ENCODE results near the gene URM1.
A peak's percentile ranks its signal among the peaks of the same experiment; 100 is the strongest.

URM1 gene

DNA sequence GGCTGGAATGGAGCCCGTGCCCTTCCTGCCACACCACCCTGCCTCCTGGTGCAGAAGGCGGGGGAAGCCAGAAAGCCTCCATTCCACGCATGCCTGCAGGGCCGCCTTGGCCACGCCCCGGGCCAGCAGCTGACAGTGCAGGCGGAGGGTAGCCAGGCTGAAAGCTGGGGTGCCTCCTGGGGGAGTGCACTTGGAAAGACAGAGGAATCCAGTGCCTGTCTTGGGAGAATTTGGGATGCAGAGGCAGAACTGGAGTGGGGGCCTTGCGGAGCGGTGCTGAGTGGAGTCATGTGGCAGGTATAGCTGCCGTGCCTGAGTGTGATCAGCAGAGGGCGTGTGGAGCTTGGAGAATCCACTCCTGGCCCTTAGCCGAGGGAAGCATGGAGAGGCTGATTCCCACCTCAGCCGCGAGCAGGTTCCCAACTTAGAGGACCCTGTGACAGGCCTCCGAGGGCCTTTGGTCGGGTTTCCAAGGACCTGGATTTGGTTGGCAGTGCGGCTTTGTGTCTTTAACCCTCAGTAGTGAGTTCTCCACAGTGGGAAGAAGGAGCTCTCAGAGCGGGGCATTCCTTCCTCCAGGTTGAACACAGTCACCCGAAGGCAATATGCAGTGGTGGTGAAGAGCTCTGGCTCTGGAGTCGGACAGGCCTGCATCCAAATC lies 9.1 kb upstream of the URM1 start:
- peak; percentile 82 for DNase-seq (ENCODE audit: low read depth)
- peak overlapping the region; percentile 52 for H3K4me3 ChIP-seq (ENCODE audit: low read length)
- TF ChIP-seq, protein P1, sequence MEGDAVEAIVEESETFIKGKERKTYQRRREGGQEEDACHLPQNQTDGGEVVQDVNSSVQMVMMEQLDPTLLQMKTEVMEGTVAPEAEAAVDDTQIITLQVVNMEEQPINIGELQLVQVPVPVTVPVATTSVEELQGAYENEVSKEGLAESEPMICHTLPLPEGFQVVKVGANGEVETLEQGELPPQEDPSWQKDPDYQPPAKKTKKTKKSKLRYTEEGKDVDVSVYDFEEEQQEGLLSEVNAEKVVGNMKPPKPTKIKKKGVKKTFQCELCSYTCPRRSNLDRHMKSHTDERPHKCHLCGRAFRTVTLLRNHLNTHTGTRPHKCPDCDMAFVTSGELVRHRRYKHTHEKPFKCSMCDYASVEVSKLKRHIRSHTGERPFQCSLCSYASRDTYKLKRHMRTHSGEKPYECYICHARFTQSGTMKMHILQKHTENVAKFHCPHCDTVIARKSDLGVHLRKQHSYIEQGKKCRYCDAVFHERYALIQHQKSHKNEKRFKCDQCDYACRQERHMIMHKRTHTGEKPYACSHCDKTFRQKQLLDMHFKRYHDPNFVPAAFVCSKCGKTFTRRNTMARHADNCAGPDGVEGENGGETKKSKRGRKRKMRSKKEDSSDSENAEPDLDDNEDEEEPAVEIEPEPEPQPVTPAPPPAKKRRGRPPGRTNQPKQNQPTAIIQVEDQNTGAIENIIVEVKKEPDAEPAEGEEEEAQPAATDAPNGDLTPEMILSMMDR (IDR thresholded peaks at IDR 0.05; ENCODE audit: insufficient read depth, low read depth, low read length, missing control alignments), result peak; percentile 84

DNA sequence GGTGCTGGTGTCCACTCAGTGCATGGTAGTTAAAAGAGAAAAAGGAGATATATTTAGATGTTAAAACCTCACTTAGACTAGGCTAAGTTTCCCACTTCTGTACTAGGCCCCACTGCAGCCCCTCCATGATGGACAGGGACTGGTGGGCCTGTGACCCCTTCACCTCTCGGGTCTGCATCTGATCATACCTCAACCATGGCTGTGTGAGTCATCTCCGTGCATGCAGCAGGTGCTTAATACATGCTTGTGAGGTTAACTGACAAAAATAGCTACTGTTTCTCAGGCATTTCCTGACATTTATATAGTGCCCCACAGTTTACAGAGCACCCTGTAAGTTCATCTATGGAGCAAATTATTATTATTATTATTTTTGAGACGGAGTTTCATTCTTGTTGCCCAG lies 8.4 kb upstream of the URM1 start:
- TF ChIP-seq, protein P1 (IDR thresholded peaks at IDR 0.05; ENCODE audit: insufficient read depth, low read depth, low read length, missing control alignments), result no peak
- DNase-seq (ENCODE audit: low read depth), result no peak
- H3K4me3 ChIP-seq (ENCODE audit: low read length), result no peak overlapping the region

DNA sequence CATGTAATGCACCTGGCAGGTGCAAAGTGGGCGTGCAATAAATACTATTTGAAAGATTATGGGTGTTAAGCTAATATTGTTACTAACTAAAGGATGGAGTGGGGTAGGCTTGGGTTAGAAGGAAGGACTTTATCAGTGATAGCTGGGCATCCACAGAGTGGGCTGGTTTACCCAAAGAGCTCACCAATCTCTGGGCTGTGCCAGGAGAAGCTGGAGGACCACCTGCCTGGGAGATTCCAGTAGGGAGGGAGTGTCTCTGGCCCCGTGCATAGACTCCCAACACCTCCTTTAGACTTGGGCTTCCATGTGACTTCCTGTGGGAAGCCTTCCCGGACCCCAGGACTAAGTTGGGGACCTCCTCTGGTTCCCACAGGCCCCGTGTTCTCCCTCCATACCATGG lies 5.6 kb upstream of the URM1 start:
- TF ChIP-seq, protein P1 (IDR thresholded peaks at IDR 0.05; ENCODE audit: insufficient read depth, low read depth, low read length, missing control alignments), result no peak
- no peak for DNase-seq (ENCODE audit: low read depth)
- H3K4me3 ChIP-seq (ENCODE audit: low read length), result no peak overlapping the region

DNA sequence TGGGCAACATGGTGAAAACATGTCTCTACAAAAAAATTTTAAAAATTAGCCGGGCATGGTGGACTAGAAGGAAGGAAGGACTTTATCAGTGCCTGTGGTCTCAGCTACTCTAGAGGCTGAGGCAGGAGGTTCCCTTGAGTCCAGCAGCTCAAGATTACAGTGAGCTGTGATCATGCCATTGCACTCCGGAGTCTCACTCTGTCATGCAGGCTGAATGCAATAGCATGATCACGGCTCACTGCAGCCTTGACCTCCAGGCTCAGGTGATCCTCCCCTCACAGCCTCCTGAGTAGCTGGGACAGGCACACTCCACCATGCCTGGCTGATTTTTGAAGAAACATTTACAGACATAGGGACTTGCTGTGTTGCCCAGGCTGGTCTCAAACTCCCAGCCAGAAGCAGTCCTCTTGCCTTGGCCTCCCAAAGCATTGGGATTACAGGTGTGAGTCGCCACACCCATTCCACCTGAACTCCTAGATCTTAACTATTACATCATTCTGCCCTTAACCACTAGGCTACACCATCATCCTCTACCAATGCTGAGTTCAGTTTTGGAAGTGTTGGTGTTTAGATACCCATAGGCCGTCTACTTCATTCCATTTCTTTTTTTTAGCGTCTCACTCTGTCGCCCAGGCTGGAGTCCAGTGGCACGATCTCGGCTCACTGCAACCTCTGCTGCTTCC lies 2.0 kb upstream of the URM1 start:
- TF ChIP-seq, protein P1 (IDR thresholded peaks at IDR 0.05; ENCODE audit: insufficient read depth, low read depth, low read length, missing control alignments), result no peak
- H3K4me3 ChIP-seq (ENCODE audit: low read length), result no peak overlapping the region
- DNase-seq (ENCODE audit: low read depth), result no peak

DNA sequence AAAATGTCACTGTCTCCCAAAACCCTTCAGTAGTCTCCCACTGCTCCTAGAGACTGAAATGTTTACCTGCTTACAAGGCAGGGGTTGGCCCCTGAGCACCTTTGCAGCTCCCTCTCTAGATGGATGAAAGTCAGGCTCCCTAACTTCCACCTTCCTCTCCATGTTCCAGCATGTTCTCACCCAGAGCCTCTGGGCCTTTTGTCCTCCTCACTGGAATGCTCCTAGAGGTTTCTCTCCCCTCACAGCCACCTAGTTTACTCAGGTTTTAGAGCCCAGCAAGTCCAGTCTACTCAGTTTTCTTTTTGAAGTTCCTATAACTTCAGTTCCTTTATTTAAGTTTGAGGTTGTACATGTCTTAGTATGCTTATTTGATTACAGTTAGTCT lies 815 bp upstream of the URM1 start:
- peak; percentile 65 for DNase-seq (ENCODE audit: low read depth)
- TF ChIP-seq, protein P1 (IDR thresholded peaks at IDR 0.05; ENCODE audit: insufficient read depth, low read depth, low read length, missing control alignments), result no peak
- peak overlapping the region; percentile 60 for H3K4me3 ChIP-seq (ENCODE audit: low read length)

DNA sequence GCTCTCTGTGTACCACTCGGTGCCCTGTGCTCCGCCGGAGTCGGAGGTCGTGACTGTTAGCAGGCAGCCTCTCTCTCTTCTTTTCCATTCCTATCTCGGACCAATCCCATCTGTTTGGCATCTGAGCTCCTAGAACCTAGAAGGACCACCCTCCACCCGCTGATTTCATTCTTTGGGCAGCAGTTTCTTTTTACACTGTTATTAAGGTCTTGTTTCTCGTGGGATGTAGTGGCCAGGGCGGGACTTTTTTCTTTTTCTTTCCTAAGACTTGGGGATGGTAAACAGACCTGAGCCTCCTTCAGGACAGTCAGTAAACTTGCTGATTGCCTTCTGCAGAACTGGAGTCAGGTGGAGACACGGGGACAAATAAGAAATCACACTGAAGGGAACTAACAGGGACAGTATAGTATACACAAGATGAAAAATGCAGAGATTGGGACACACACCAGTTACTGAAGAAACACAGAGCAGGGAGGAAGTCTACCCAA lies 500 bp downstream of the URM1 start:
- peak overlapping the region; percentile 60 for H3K4me3 ChIP-seq (ENCODE audit: low read length)
- DNase-seq (ENCODE audit: low read depth), result no peak
- TF ChIP-seq, protein P1 (IDR thresholded peaks at IDR 0.05; ENCODE audit: insufficient read depth, low read depth, low read length, missing control alignments), result no peak

All from epithelial cell of esophagus (primary cell).